ENCODE measurements around the gene IL21.

Gene IL21

GRCh38 chr4:122625156-122625555 is 4.3 kb upstream of the IL21 start:
- no peaks in the 10 kb centered on the region for H3K27me3 ChIP-seq (ENCODE audit: insufficient read depth, low read length)
- H3K36me3 ChIP-seq (ENCODE audit: insufficient read depth, low read depth, low read length) = no peaks in the 10 kb centered on the region
- H3K4me3 ChIP-seq (ENCODE audit: low read length) = no peak overlapping the region
- H3K9ac ChIP-seq (ENCODE audit: low read depth, low read length) = no peak overlapping the region
- no peak overlapping the region for H3K27ac ChIP-seq (ENCODE audit: low read length)
- no peaks in the 10 kb centered on the region for H3K9me3 ChIP-seq (ENCODE audit: insufficient read depth, low read depth, low read length)
- no peaks in the 10 kb centered on the region for H3K4me1 ChIP-seq (ENCODE audit: insufficient read depth, low read length)

- H3K4me3 ChIP-seq (ENCODE audit: low read length) = no peak overlapping the region
These were observed 3.3 kb upstream of the IL21 start for GRCh38 chr4:122624205-122624604.

DNA sequence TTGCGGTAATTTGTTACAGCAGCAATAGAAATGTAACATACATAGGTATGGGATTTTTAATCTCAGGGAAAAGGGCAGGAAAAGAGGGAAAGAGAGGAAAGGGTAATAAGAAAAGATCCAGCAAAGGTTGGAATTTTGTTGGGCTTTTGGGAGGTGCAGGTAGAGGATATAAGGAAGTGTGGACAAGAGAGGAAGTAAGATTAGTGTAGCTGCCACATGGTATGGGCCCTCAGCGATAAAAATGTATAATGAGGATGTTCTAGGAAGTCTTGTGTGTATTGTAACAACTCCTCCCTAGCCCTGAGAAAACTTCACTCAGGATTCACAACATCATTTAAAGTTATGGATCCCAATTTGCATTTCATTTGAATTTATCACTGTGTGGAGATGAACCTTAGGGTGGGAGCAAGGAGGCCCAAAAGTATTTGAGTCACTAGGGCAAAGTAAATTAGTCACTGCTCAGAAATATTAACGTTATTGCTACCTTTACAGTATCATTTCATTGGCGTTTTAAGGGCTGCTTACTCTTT is 2.8 kb upstream of the IL21 start:
- Histone ChIP-seq H3K9ac (ENCODE audit: low read depth, low read length) (no peak overlapping the region), H3K27ac (ENCODE audit: low read length) (no peak overlapping the region), H3K4me1 (ENCODE audit: insufficient read depth, low read length) (no peaks in the 10 kb centered on the region), H3K9me3 (ENCODE audit: insufficient read depth, low read depth, low read length) (no peaks in the 10 kb centered on the region), H3K36me3 (ENCODE audit: insufficient read depth, low read depth, low read length) (no peaks in the 10 kb centered on the region), H3K27me3 (ENCODE audit: insufficient read depth, low read length) (no peaks in the 10 kb centered on the region), H3K4me3 (ENCODE audit: low read length) (no peak overlapping the region)

More at GRCh38 chr4:122624205-122624604, 3.3 kb upstream of the IL21 start:
- Histone ChIP-seq H3K9ac (ENCODE audit: low read depth, low read length) (no peak overlapping the region), H3K36me3 (ENCODE audit: insufficient read depth, low read depth, low read length) (no peaks in the 10 kb centered on the region), H3K27ac (ENCODE audit: low read length) (no peak overlapping the region), H3K4me1 (ENCODE audit: insufficient read depth, low read length) (no peaks in the 10 kb centered on the region), H3K9me3 (ENCODE audit: insufficient read depth, low read depth, low read length) (no peaks in the 10 kb centered on the region), H3K27me3 (ENCODE audit: insufficient read depth, low read length) (no peaks in the 10 kb centered on the region)

DNA sequence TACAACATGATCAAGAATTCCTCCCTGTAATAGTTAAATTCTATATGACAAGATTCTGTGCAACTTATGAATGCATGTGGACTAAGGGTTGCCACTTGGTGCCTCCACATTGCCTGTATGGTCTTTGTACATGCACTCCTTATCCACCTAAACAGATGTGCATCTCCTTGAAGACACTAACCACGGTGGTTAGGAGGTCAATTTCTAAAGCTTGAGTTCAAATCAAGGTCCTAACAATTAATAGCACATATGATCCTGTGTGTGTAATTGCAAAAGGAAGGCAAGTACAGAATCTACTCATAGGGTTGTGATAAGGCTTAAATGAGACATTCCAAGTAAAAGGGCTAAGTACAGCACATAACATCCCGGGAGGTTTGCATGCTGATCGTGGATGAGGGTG is 1.5 kb upstream of the IL21 start:
- Histone ChIP-seq H3K4me3 (ENCODE audit: low read length) (no peak overlapping the region), H3K9ac (ENCODE audit: low read depth, low read length) (no peak overlapping the region), H3K27me3 (ENCODE audit: insufficient read depth, low read length) (no peaks in the 10 kb centered on the region), H3K4me1 (ENCODE audit: insufficient read depth, low read length) (peaks cover 8% of the 10 kb centered on the region), H3K27ac (ENCODE audit: low read length) (no peak overlapping the region), H3K9me3 (ENCODE audit: insufficient read depth, low read depth, low read length) (no peaks in the 10 kb centered on the region), H3K36me3 (ENCODE audit: insufficient read depth, low read depth, low read length) (no peaks in the 10 kb centered on the region)

DNA sequence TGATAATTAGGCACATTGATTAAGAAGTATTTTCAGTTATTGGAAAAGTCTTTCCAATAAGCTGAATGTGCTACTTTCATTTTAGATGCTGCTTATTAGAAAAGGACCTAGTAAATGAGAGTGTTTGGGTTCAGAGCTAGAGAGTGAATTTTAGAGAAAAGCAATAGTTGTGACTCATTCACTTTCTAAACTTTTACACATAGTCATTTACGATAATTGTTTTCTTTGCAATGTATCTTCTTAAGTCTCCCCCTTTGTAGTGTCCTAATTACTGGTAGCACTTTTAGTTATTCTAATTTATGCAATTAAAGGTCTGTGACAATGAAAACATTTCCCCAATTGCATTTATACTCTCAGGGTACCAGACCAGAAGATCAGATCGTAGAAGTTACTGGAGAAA is 1.3 kb downstream of the IL21 start:
- Histone ChIP-seq H3K9me3 (ENCODE audit: insufficient read depth, low read depth, low read length) (no peaks in the 10 kb centered on the region), H3K36me3 (ENCODE audit: insufficient read depth, low read depth, low read length) (no peaks in the 10 kb centered on the region), H3K4me1 (ENCODE audit: insufficient read depth, low read length) (peaks cover 11% of the 10 kb centered on the region), H3K9ac (ENCODE audit: low read depth, low read length) (no peak overlapping the region), H3K27ac (ENCODE audit: low read length) (no peak overlapping the region), H3K4me3 (ENCODE audit: low read length) (no peak overlapping the region), H3K27me3 (ENCODE audit: insufficient read depth, low read length) (no peaks in the 10 kb centered on the region)

- Histone ChIP-seq H3K9me3 (ENCODE audit: insufficient read depth, low read depth, low read length) (no peaks in the 10 kb centered on the region), H3K4me3 (ENCODE audit: low read length) (no peak overlapping the region), H3K27ac (ENCODE audit: low read length) (no peak overlapping the region), H3K4me1 (ENCODE audit: insufficient read depth, low read length) (peaks cover 11% of the 10 kb centered on the region), H3K27me3 (ENCODE audit: insufficient read depth, low read length) (no peaks in the 10 kb centered on the region), H3K36me3 (ENCODE audit: insufficient read depth, low read depth, low read length) (no peaks in the 10 kb centered on the region), H3K9ac (ENCODE audit: low read depth, low read length) (no peak overlapping the region)
These were observed 3.0 kb downstream of the IL21 start for GRCh38 chr4:122617597-122618593.

DNA sequence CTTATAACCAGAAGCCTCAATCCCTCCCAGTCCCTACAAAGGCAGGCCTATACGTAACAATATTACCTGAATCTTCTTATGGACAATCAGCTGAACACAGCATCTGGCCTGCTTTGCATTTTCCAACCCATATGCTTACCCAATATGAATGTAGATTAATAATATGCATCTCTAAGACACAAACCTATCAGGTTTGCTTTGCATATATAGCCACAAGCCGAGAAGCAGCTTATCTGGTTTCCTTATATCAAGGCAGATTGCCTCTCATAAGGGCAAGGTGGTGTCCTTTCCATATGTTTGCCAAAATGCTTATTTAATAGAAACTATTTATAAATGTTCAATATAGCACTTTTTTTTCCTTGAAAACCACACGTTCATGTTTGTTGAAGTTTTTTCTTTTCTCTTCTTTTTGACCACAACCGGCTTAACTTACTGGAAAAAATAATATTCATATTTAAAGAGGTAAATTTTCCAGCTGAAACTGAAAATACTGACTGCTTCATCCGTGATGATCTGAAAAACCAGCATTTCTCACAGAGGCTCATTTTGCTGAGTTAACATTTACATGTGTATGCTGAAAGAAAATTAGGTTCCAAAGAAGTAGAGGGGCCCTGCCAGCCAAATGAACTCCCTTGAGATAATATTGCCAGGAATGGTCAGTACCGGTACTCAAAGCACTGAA is 3.8 kb downstream of the IL21 start:
- Histone ChIP-seq H3K4me3 (ENCODE audit: low read length) (no peak overlapping the region), H3K4me1 (ENCODE audit: insufficient read depth, low read length) (peaks cover 11% of the 10 kb centered on the region), H3K27ac (ENCODE audit: low read length) (no peak overlapping the region), H3K27me3 (ENCODE audit: insufficient read depth, low read length) (no peaks in the 10 kb centered on the region), H3K36me3 (ENCODE audit: insufficient read depth, low read depth, low read length) (no peaks in the 10 kb centered on the region), H3K9ac (ENCODE audit: low read depth, low read length) (no peak overlapping the region), H3K9me3 (ENCODE audit: insufficient read depth, low read depth, low read length) (no peaks in the 10 kb centered on the region)

DNA sequence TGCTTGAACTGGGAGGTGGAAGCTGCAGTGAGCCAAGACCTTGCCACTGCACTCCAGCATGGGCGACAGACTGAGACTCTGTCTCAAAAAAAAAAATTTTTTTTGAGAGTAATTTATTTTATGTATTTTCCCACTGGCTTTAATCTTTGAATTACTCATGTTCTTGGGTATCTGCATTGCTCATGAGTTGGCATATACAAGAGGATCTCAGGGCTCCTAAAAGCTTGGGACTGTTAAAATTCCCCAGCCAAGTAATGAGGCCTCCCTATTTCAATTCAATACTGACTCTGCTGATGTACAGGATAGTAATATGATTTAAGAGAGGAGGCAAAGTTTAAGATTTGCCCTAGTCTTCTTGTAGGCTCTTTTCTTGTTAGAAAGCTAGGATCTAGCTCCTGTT is 6.2 kb downstream of the IL21 start:
- H3K4me3 ChIP-seq (ENCODE audit: low read length) = no peak overlapping the region
- no peaks in the 10 kb centered on the region for H3K36me3 ChIP-seq (ENCODE audit: insufficient read depth, low read depth, low read length)
- no peaks in the 10 kb centered on the region for H3K9me3 ChIP-seq (ENCODE audit: insufficient read depth, low read depth, low read length)
- H3K9ac ChIP-seq (ENCODE audit: low read depth, low read length) = no peak overlapping the region
- H3K27ac ChIP-seq (ENCODE audit: low read length) = no peak overlapping the region
- H3K27me3 ChIP-seq (ENCODE audit: insufficient read depth, low read length) = no peaks in the 10 kb centered on the region
- peaks cover 11% of the 10 kb centered on the region for H3K4me1 ChIP-seq (ENCODE audit: insufficient read depth, low read length)

GRCh38 chr4:122612540-122612939 is 8.3 kb downstream of the IL21 start:
- no peak overlapping the region for H3K9ac ChIP-seq (ENCODE audit: low read depth, low read length)
- H3K4me3 ChIP-seq (ENCODE audit: low read length) = no peak overlapping the region
- no peaks in the 10 kb centered on the region for H3K36me3 ChIP-seq (ENCODE audit: insufficient read depth, low read depth, low read length)
- no peaks in the 10 kb centered on the region for H3K9me3 ChIP-seq (ENCODE audit: insufficient read depth, low read depth, low read length)
- no peak overlapping the region for H3K27ac ChIP-seq (ENCODE audit: low read length)
- H3K4me1 ChIP-seq (ENCODE audit: insufficient read depth, low read length) = peaks cover 4% of the 10 kb centered on the region
- no peaks in the 10 kb centered on the region for H3K27me3 ChIP-seq (ENCODE audit: insufficient read depth, low read length)

DNA sequence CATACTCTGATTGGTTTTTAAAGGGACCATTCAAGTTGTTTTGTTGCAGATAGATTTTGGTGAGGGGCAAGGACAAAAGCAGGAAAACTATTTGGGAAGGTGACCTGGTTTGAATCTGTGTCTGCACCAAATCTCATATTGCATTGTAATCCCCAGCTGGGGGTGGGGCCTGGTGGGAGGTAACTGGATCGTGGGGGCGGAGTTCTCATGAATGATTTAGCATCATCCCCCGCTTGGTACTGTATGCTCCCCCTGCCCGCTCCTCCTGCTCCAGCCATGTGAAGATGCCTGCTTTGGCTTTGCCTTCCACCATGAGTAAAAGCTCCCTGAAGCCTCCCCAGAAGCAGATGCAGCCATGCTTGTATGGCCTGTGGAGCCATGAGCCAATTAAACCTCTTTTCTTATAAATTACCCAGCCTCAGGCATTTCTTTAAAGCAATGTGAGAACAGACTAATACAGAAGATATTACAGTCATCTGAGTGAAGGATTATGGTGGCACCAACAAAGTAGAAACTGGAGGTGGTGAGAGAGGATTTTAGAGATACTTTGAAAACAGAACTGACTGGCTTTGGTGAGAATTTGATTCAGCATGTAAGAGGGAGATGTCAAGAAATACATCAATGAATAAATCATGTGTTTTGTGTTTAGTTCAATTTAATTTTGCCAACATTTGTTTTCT is 14.4 kb downstream of the IL21 start:
- no peaks in the 10 kb centered on the region for H3K36me3 ChIP-seq (ENCODE audit: insufficient read depth, low read depth, low read length)

GRCh38 chr4:122604146-122604545 is 16.7 kb downstream of the IL21 start:
- H3K36me3 ChIP-seq (ENCODE audit: insufficient read depth, low read depth, low read length) = no peaks in the 10 kb centered on the region
- H3K27ac ChIP-seq (ENCODE audit: low read length) = no peak overlapping the region
- H3K4me3 ChIP-seq (ENCODE audit: low read length) = no peak overlapping the region
- H3K9me3 ChIP-seq (ENCODE audit: insufficient read depth, low read depth, low read length) = no peaks in the 10 kb centered on the region
- H3K9ac ChIP-seq (ENCODE audit: low read depth, low read length) = no peak overlapping the region
- H3K27me3 ChIP-seq (ENCODE audit: insufficient read depth, low read length) = no peaks in the 10 kb centered on the region
- peaks cover 8% of the 10 kb centered on the region for H3K4me1 ChIP-seq (ENCODE audit: insufficient read depth, low read length)

More for the DNA sequence above, 14.4 kb downstream of the IL21 start:
- H3K4me1 ChIP-seq (ENCODE audit: insufficient read depth, low read length) = peaks cover 8% of the 10 kb centered on the region
- H3K4me3 ChIP-seq (ENCODE audit: low read length) = no peak overlapping the region
- no peaks in the 10 kb centered on the region for H3K27me3 ChIP-seq (ENCODE audit: insufficient read depth, low read length)
- no peak overlapping the region for H3K27ac ChIP-seq (ENCODE audit: low read length)
- no peaks in the 10 kb centered on the region for H3K9me3 ChIP-seq (ENCODE audit: insufficient read depth, low read depth, low read length)
- H3K9ac ChIP-seq (ENCODE audit: low read depth, low read length) = no peak overlapping the region

All from iPS-20b (cell line).